GM23338 (cell line): ENCODE measurements around the gene MRPS6. TPM values are rescaled to one million over a fixed set of nuclear protein-coding genes. Genes with fewer than 3 reads are reported as not detected.

Source experiments
- ATAC-seq: fragments of 200-7000 bp; cut with Tn5 transposase; 3 replicates; pipeline ENCODE4 v1.9.1; 2020
- DNase-seq: peaks from one replicate; pipeline ENCODE4 v3.0.0-alpha.2; 2015; ENCODE audit warnings: low spot score
- H2AFZ ChIP-seq: fragments of 200-600 bp; sonication (generic); 2 replicates; pipeline ENCODE4 v1.8.0; 2016; ENCODE audit warnings: antibody characterized with exemption, mild to moderate bottlenecking, moderate library complexity
- H3F3A ChIP-seq: fragments of 200-600 bp; sonication (generic); replicated peaks from 2 replicates; pipeline ENCODE4 v1.8.0; 2017; ENCODE audit warnings: antibody characterized with exemption, mixed run types, low read depth
- H3K27ac ChIP-seq: fragments of 200-600 bp; sonication (generic); 2 replicates; pipeline ENCODE4 v1.6.1; 2016; ENCODE audit warnings: low read depth
- H3K27me3 ChIP-seq: fragments of 200-600 bp; sonication (generic); 2 replicates; pipeline ENCODE4 v1.8.0; 2016; ENCODE audit warnings: mild to moderate bottlenecking, mixed run types, moderate library complexity; ENCODE audit not compliant: insufficient read depth
- H3K36me3 ChIP-seq: fragments of 200-600 bp; sonication (generic); 2 replicates; pipeline ENCODE4 v1.8.0; 2016; ENCODE audit warnings: mild to moderate bottlenecking; ENCODE audit not compliant: insufficient read depth
- H3K4me1 ChIP-seq: fragments of 200-600 bp; sonication (generic); 2 replicates; pipeline ENCODE4 v1.8.0; 2016; ENCODE audit warnings: mild to moderate bottlenecking, moderate library complexity; ENCODE audit not compliant: insufficient read depth
- H3K4me2 ChIP-seq: fragments of 200-600 bp; sonication (generic); 2 replicates; pipeline ENCODE4 v1.7.1; 2017; ENCODE audit warnings: mixed run types
- H3K4me3 ChIP-seq: fragments of 200-600 bp; sonication (generic); 2 replicates; pipeline ENCODE4 v1.6.1; 2016; ENCODE audit warnings: mixed run types
- H3K79me2 ChIP-seq: fragments of 200-600 bp; sonication (generic); replicated peaks from 2 replicates; pipeline ENCODE4 v1.8.0; 2017; ENCODE audit warnings: mild to moderate bottlenecking; ENCODE audit not compliant: insufficient read depth
- H3K9me2 ChIP-seq: fragments of 200-600 bp; sonication (generic); 2 replicates; pipeline ENCODE4 v1.8.0; 2017; ENCODE audit not compliant: insufficient read depth
- H4K20me1 ChIP-seq: fragments of 200-600 bp; sonication (generic); replicated peaks from 2 replicates; pipeline ENCODE4 v1.8.0; 2017; ENCODE audit warnings: mild to moderate bottlenecking; ENCODE audit not compliant: insufficient read depth
- H3K27ac Mint-ChIP-seq: 2 replicates; pipeline ENCODE4 v1.8.0; 2020; ENCODE audit warnings: inconsistent platforms, mild to moderate bottlenecking, moderate library complexity, mixed read lengths
- H3K27me3 Mint-ChIP-seq: 3 replicates; pipeline ENCODE4 v1.8.0; 2022; ENCODE audit warnings: low read depth, mild to moderate bottlenecking, moderate library complexity, mixed read lengths, inconsistent platforms; ENCODE audit not compliant: insufficient read depth, poor library complexity
- H3K36me3 Mint-ChIP-seq: 3 replicates; pipeline ENCODE4 v1.8.0; 2021; ENCODE audit warnings: low read depth, mild to moderate bottlenecking, inconsistent platforms, moderate library complexity, mixed read lengths
- H3K4me1 Mint-ChIP-seq: 3 replicates; pipeline ENCODE4 v1.8.0; 2020; ENCODE audit warnings: mild to moderate bottlenecking, inconsistent platforms, mixed read lengths
- H3K4me3 Mint-ChIP-seq: 3 replicates; pipeline ENCODE4 v1.8.0; 2021; ENCODE audit warnings: moderate library complexity, mild to moderate bottlenecking, inconsistent platforms, mixed read lengths
- H3K9me3 Mint-ChIP-seq: 3 replicates; pipeline ENCODE4 v1.8.0; 2020; ENCODE audit warnings: moderate library complexity, mild to moderate bottlenecking, inconsistent platforms, mixed read lengths
- CREB1 ChIP-seq: fragments of 250-450 bp; sonication (Bioruptor Pico); IDR thresholded peaks from 2 replicates; pipeline ENCODE4 v1.5.0; 2020; ENCODE audit warnings: low read depth, mild to moderate bottlenecking, moderate library complexity
- JUNB ChIP-seq: IDR thresholded peaks from one replicate; pipeline ENCODE4 v1.6.1; 2016; ENCODE audit warnings: antibody characterized with exemption; ENCODE audit not compliant: unreplicated experiment
- NANOG ChIP-seq: IDR thresholded peaks from 2 replicates; pipeline ENCODE4 v1.6.1; 2016; ENCODE audit warnings: antibody characterized with exemption, borderline replicate concordance
- POLR2AphosphoS5 ChIP-seq: IDR thresholded peaks from 2 replicates; pipeline ENCODE4 v1.6.1; 2016; ENCODE audit warnings: antibody characterized with exemption, low read depth
- REST ChIP-seq: IDR thresholded peaks from one replicate; pipeline ENCODE4 v1.6.1; 2018; ENCODE audit warnings: antibody characterized with exemption; ENCODE audit not compliant: unreplicated experiment
- STAT1 ChIP-seq: IDR thresholded peaks from one replicate; pipeline ENCODE4 v1.6.1; 2016; ENCODE audit warnings: antibody characterized with exemption; ENCODE audit not compliant: unreplicated experiment
- ZNF114 ChIP-seq: fragments of 250-450 bp; sonication (Bioruptor Pico); IDR thresholded peaks from 2 replicates; pipeline ENCODE4 v1.5.0; 2020; ENCODE audit warnings: mild to moderate bottlenecking, moderate library complexity
- polyA plus RNA-seq: library from polyadenylated mRNA; unstranded; fragments of >200 nt; fragmentation: Nextera tagmentation; extraction: Ambion mirVana; gene quantifications from 2 replicates; pipeline ENCODE4 v1.2.1, GENCODE V29; 2016
- total RNA-seq: library from RNA; depleted of rRNA; stranded (reverse); fragments of >200 nt; shearing (Covaris generic); gene quantifications from 2 replicates; pipeline ENCODE4 v1.2.3, GENCODE V29; 2014
- TF ChIP-seq, protein P1 (sequence below), 2 experiments: fragments of 200-600 bp in 1 of 2; sonication (generic) in 1 of 2; conservative IDR thresholded peaks; 2 replicates each; pipeline versions ENCODE4 v1.5.1 to v1.6.1; 2016 to 2017; ENCODE audit warnings: antibody characterized with exemption in 2 of 2, low read depth in 2 of 2, mild to moderate bottlenecking in 2 of 2, moderate library complexity in 1 of 2
- TF ChIP-seq, protein P2 (sequence below): fragments of 250-450 bp; sonication (Bioruptor Pico); IDR thresholded peaks from 2 replicates; pipeline ENCODE4 v1.5.0; 2020; ENCODE audit warnings: mild to moderate bottlenecking, moderate library complexity

Gene MRPS6
- total and polyA plus RNA-seq, 2 experiments from 2014 or later, result 80.5 to 242 TPM

DNA sequence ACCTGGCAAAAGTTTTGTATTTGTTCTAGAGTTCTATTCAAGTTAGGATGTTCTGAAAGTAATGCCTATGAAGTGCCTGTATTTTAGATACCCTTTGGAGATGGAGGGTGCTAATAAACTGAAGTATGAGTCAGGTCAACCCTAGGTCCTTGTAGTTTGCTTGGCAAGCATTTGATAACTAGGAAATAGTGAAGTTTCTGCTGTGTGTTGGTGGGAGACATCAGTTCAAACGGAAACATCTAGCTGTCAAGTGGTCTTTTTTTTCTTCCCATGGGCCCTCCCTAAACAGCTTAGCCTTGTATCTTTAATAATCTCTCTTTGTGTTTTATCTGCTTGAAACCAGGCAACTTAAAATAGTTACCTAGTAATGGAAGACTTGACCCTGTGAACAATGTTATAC, 4.5 kb downstream of the MRPS6 start:
- H3K36me3 Mint-ChIP-seq, result peaks cover 9% of the 10 kb centered on the region; the same call in 2 of the 3 replicates
- H3K36me3 ChIP-seq, result no peaks in the 10 kb centered on the region; the same call in 1 of the 2 replicates
- no peak overlapping the region for H3K4me2 ChIP-seq
- H3K27me3 ChIP-seq, result no peaks in the 10 kb centered on the region
- H3K9me2 ChIP-seq, result no peaks in the 10 kb centered on the region
- peaks cover 51% of the 10 kb centered on the region for H3K4me1 Mint-ChIP-seq
- H3K4me3 ChIP-seq, result no peak overlapping the region
- H3K4me1 ChIP-seq, result peaks cover 30% of the 10 kb centered on the region
- no peak overlapping the region for H3K27ac Mint-ChIP-seq
- no peak overlapping the region for H2AFZ ChIP-seq
- peaks cover 3% of the 10 kb centered on the region; the same call in 1 of the 3 replicates for H3K9me3 Mint-ChIP-seq
- no peak overlapping the region for H3K27ac ChIP-seq
- no peak overlapping the region for H3K4me3 Mint-ChIP-seq
- H4K20me1 ChIP-seq, result peaks cover 65% of the 10 kb centered on the region
- peaks cover 88% of the 10 kb centered on the region for H3K79me2 ChIP-seq
- ATAC-seq (no peak), DNase-seq (no peak)
- TF ChIP-seq JUNB (no peak), CREB1 (CRISPR knock-in tag) (no peak), ZNF114 (CRISPR knock-in tag) (no peak), STAT1 (no peak), REST (no peak), NANOG (no peak), POLR2AphosphoS5 (no peak)
- TF ChIP-seq, protein P1, sequence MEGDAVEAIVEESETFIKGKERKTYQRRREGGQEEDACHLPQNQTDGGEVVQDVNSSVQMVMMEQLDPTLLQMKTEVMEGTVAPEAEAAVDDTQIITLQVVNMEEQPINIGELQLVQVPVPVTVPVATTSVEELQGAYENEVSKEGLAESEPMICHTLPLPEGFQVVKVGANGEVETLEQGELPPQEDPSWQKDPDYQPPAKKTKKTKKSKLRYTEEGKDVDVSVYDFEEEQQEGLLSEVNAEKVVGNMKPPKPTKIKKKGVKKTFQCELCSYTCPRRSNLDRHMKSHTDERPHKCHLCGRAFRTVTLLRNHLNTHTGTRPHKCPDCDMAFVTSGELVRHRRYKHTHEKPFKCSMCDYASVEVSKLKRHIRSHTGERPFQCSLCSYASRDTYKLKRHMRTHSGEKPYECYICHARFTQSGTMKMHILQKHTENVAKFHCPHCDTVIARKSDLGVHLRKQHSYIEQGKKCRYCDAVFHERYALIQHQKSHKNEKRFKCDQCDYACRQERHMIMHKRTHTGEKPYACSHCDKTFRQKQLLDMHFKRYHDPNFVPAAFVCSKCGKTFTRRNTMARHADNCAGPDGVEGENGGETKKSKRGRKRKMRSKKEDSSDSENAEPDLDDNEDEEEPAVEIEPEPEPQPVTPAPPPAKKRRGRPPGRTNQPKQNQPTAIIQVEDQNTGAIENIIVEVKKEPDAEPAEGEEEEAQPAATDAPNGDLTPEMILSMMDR (conservative IDR thresholded peaks at IDR 0.05; ENCODE audit: low read depth in 2 of 2), result no peak
- TF ChIP-seq, protein P2, sequence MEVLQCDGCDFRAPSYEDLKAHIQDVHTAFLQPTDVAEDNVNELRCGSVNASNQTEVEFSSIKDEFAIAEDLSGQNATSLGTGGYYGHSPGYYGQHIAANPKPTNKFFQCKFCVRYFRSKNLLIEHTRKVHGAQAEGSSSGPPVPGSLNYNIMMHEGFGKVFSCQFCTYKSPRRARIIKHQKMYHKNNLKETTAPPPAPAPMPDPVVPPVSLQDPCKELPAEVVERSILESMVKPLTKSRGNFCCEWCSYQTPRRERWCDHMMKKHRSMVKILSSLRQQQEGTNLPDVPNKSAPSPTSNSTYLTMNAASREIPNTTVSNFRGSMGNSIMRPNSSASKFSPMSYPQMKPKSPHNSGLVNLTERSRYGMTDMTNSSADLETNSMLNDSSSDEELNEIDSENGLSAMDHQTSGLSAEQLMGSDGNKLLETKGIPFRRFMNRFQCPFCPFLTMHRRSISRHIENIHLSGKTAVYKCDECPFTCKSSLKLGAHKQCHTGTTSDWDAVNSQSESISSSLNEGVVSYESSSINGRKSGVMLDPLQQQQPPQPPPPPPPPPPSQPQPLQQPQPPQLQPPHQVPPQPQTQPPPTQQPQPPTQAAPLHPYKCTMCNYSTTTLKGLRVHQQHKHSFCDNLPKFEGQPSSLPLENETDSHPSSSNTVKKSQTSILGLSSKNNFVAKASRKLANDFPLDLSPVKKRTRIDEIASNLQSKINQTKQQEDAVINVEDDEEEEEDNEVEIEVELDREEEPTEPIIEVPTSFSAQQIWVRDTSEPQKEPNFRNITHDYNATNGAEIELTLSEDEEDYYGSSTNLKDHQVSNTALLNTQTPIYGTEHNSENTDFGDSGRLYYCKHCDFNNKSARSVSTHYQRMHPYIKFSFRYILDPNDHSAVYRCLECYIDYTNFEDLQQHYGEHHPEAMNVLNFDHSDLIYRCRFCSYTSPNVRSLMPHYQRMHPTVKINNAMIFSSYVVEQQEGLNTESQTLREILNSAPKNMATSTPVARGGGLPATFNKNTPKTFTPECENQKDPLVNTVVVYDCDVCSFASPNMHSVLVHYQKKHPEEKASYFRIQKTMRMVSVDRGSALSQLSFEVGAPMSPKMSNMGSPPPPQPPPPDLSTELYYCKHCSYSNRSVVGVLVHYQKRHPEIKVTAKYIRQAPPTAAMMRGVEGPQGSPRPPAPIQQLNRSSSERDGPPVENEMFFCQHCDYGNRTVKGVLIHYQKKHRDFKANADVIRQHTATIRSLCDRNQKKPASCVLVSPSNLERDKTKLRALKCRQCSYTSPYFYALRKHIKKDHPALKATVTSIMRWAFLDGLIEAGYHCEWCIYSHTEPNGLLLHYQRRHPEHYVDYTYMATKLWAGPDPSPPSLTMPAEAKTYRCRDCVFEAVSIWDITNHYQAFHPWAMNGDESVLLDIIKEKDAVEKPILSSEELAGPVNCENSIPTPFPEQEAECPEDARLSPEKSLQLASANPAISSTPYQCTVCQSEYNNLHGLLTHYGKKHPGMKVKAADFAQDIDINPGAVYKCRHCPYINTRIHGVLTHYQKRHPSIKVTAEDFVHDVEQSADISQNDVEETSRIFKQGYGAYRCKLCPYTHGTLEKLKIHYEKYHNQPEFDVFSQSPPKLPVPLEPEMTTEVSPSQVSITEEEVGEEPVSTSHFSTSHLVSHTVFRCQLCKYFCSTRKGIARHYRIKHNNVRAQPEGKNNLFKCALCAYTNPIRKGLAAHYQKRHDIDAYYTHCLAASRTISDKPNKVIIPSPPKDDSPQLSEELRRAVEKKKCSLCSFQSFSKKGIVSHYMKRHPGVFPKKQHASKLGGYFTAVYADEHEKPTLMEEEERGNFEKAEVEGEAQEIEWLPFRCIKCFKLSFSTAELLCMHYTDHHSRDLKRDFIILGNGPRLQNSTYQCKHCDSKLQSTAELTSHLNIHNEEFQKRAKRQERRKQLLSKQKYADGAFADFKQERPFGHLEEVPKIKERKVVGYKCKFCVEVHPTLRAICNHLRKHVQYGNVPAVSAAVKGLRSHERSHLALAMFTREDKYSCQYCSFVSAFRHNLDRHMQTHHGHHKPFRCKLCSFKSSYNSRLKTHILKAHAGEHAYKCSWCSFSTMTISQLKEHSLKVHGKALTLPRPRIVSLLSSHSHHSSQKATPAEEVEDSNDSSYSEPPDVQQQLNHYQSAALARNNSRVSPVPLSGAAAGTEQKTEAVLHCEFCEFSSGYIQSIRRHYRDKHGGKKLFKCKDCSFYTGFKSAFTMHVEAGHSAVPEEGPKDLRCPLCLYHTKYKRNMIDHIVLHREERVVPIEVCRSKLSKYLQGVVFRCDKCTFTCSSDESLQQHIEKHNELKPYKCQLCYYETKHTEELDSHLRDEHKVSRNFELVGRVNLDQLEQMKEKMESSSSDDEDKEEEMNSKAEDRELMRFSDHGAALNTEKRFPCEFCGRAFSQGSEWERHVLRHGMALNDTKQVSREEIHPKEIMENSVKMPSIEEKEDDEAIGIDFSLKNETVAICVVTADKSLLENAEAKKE (CRISPR knock-in tag), result no peak
- no peaks in the 10 kb centered on the region for H3K27me3 Mint-ChIP-seq
- no peaks in the 10 kb centered on the region for H3F3A ChIP-seq
